HepG2 (cell line): ENCODE results near the gene ADI1. TPM values are rescaled to one million over a fixed set of nuclear protein-coding genes. Genes with fewer than 3 reads are reported as not detected.
A peak's percentile ranks its signal among the peaks of the same experiment; 100 is the strongest.

Experiments
- AGO2 ChIP-seq: fragments of 200-400 bp; formaldehyde crosslinking; optimal IDR thresholded peaks from 2 replicates; pipeline ENCODE3; 2017; ENCODE audit warnings: mild to moderate bottlenecking, low read depth, low read length, moderate library complexity
- BHLHE40 ChIP-seq: IDR thresholded peaks from 2 replicates; pipeline ENCODE4 v1.6.1; 2011; ENCODE audit warnings: low read length, improper control_type of control experiment
- HIVEP1 ChIP-seq: sonication (generic); formaldehyde crosslinking; IDR thresholded peaks from 2 replicates; pipeline ENCODE4 v1.4.0; 2020; ENCODE audit warnings: mild to moderate bottlenecking, missing genetic modification reagents
- KDM1A ChIP-seq: IDR thresholded peaks from 2 replicates; pipeline ENCODE4 v1.6.1; 2016; ENCODE audit warnings: missing compliant biosample characterization
- PHF21A ChIP-seq: sonication (generic); formaldehyde crosslinking; IDR thresholded peaks from 2 replicates; pipeline ENCODE4 v1.5.0; 2020; ENCODE audit warnings: mild to moderate bottlenecking, missing genetic modification reagents
- RFXAP ChIP-seq: sonication (generic); formaldehyde crosslinking; IDR thresholded peaks from 2 replicates; pipeline ENCODE4 v1.4.0; 2020; ENCODE audit warnings: missing genetic modification reagents, borderline replicate concordance
- TAF1 ChIP-seq: sonication (generic); formaldehyde crosslinking; IDR thresholded peaks from 2 replicates; pipeline ENCODE4 v1.4.0; 2020; ENCODE audit warnings: missing genetic modification reagents
- TARDBP ChIP-seq: sonication (generic); formaldehyde crosslinking; IDR thresholded peaks from 2 replicates; pipeline ENCODE4 v1.8.0; 2022; ENCODE audit warnings: mild to moderate bottlenecking, missing genetic modification reagents
- TCF12 ChIP-seq, 2 experiments: fragments of 450-650 bp in 1 of 2; sonication (generic) in 1 of 2; formaldehyde crosslinking in 1 of 2; IDR thresholded peaks; 2 replicates each; pipeline versions ENCODE4 v1.6.1 to v1.8.0; 2017 to 2022; ENCODE audit warnings: antibody characterized with exemption in 1 of 2, mild to moderate bottlenecking in 1 of 2, missing genetic modification reagents in 1 of 2, moderate library complexity in 1 of 2
- ZBTB7B ChIP-seq: sonication (generic); formaldehyde crosslinking; IDR thresholded peaks from 2 replicates; pipeline ENCODE4 v1.4.0; 2020; ENCODE audit warnings: missing genetic modification reagents
- ZNF17 ChIP-seq: sonication (generic); formaldehyde crosslinking; IDR thresholded peaks from 2 replicates; pipeline ENCODE4 v1.5.0; 2020; ENCODE audit warnings: mild to moderate bottlenecking, missing genetic modification reagents
- ZNF337 ChIP-seq: sonication (generic); formaldehyde crosslinking; IDR thresholded peaks from 2 replicates; pipeline ENCODE4 v1.5.1; 2020; ENCODE audit warnings: missing genetic modification reagents, low read depth, mild to moderate bottlenecking, borderline replicate concordance
- ZNF383 ChIP-seq: sonication (generic); formaldehyde crosslinking; IDR thresholded peaks from 2 replicates; pipeline ENCODE4 v1.4.0; 2020; ENCODE audit warnings: missing genetic modification reagents, mild to moderate bottlenecking, borderline replicate concordance
- ZNF414 ChIP-seq: sonication (generic); formaldehyde crosslinking; IDR thresholded peaks from 2 replicates; pipeline ENCODE4 v1.5.0; 2020; ENCODE audit warnings: missing genetic modification reagents
- ZNF430 ChIP-seq: sonication (generic); formaldehyde crosslinking; IDR thresholded peaks from 2 replicates; pipeline ENCODE4 v1.9.0; 2021; ENCODE audit warnings: mild to moderate bottlenecking, missing genetic modification reagents
- ZNF678 ChIP-seq: sonication (generic); formaldehyde crosslinking; IDR thresholded peaks from 2 replicates; pipeline ENCODE4 v1.4.0; 2020; ENCODE audit warnings: mild to moderate bottlenecking, missing genetic modification reagents
- ZNF704 ChIP-seq: sonication (generic); formaldehyde crosslinking; IDR thresholded peaks from 2 replicates; pipeline ENCODE4 v1.8.1; 2023; ENCODE audit warnings: mild to moderate bottlenecking, inconsistent platforms, moderate library complexity, missing genetic modification reagents, borderline replicate concordance
- ZNF775 ChIP-seq: sonication (generic); formaldehyde crosslinking; IDR thresholded peaks from 2 replicates; pipeline ENCODE4 v1.4.0; 2020; ENCODE audit warnings: missing genetic modification reagents, mild to moderate bottlenecking, moderate library complexity, borderline replicate concordance
- polyA plus RNA-seq, 8 experiments: library from polyadenylated mRNA; depleted of rRNA in 3 of 8; stranded (reverse) in 7 of 8; unstranded in 1 of 8; fragments of >200 nt; fragmentation: Illumina TruSeq in 4 of 8; extraction: Trizol in 4 of 8; gene quantifications; 2 replicates each; pipeline versions ENCODE4 v1.2.1 to v1.2.3, GENCODE V29; 2011 to 2016; ENCODE audit warnings: low read depth in 4 of 8, missing spikeins in 1 of 8, mixed read lengths in 1 of 8; ENCODE audit not compliant: insufficient read depth in 1 of 8
- total RNA-seq, 5 experiments: library from RNA; depleted of rRNA; stranded (reverse); fragments of >200 nt; fragmentation: Illumina TruSeq; extraction: Trizol; gene quantifications; 2 replicates each; pipeline ENCODE4 v1.2.3, GENCODE V29; 2016; ENCODE audit warnings: low read depth in 1 of 5
- TF ChIP-seq, protein P1 (sequence below), 2 experiments: sonication (generic) in 1 of 2; formaldehyde crosslinking in 1 of 2; IDR thresholded peaks; 2 replicates each; pipeline versions ENCODE4 v1.5.1 to v1.6.1; 2011 to 2020; ENCODE audit warnings: borderline replicate concordance in 1 of 2, low read depth in 1 of 2, low read length in 1 of 2, mild to moderate bottlenecking in 1 of 2, missing genetic modification reagents in 1 of 2, moderate library complexity in 1 of 2
- TF ChIP-seq, protein P2 (sequence below): IDR thresholded peaks from 2 replicates; pipeline ENCODE4 v1.6.1; 2016; ENCODE audit warnings: mild to moderate bottlenecking, missing biosample characterization, missing genetic modification reagents
- TF ChIP-seq, protein P3 (sequence below): sonication (generic); formaldehyde crosslinking; IDR thresholded peaks from 2 replicates; pipeline ENCODE4 v1.8.1; 2022; ENCODE audit warnings: mild to moderate bottlenecking, missing genetic modification reagents

The ADI1 gene
- total and polyA plus RNA-seq, 2 of the 13 experiments (the other 11 are each of a cell fraction or from before 2014, with no cell fraction given) = 28.7 to 123 TPM

GRCh38 chr2:3488061-3488531 is 31.2 kb downstream of the ADI1 start (continued):
- TF ChIP-seq, protein P1, sequence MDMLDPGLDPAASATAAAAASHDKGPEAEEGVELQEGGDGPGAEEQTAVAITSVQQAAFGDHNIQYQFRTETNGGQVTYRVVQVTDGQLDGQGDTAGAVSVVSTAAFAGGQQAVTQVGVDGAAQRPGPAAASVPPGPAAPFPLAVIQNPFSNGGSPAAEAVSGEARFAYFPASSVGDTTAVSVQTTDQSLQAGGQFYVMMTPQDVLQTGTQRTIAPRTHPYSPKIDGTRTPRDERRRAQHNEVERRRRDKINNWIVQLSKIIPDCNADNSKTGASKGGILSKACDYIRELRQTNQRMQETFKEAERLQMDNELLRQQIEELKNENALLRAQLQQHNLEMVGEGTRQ (IDR thresholded peaks at IDR 0.05; ENCODE audit: low read depth, low read length) = no peak
- TF ChIP-seq, protein P1 (CRISPR knock-in tag; IDR thresholded peaks at IDR 0.05; ENCODE audit: borderline replicate concordance) = no peak
- TF ChIP-seq ZNF678 (no peak), ZNF775 (no peak), TCF12 (IDR thresholded peaks at IDR 0.05) (no peak), TCF12 (CRISPR knock-in tag; IDR thresholded peaks at IDR 0.05) (no peak), ZNF704 (CRISPR knock-in tag) (no peak), TARDBP (CRISPR knock-in tag) (no peak), ZNF337 (CRISPR knock-in tag) (no peak), TAF1 (CRISPR knock-in tag) (no peak), AGO2 (no peak), ZNF17 (CRISPR knock-in tag) (no peak), ZNF430 (0 out of 2 replicates have a peak, but pooled peaks have one; percentile 27), KDM1A (CRISPR knock-in tag) (no peak), ZBTB7B (CRISPR knock-in tag) (0 out of 2 replicates have a peak, but pooled peaks have one; percentile 33), ZNF414 (no peak), ZNF383 (no peak), HIVEP1 (no peak), PHF21A (CRISPR knock-in tag) (no peak), BHLHE40 (no peak), RFXAP (CRISPR knock-in tag) (no peak)
- TF ChIP-seq, protein P2, sequence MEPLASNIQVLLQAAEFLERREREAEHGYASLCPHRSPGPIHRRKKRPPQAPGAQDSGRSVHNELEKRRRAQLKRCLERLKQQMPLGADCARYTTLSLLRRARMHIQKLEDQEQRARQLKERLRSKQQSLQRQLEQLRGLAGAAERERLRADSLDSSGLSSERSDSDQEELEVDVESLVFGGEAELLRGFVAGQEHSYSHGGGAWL = no peak
- TF ChIP-seq, protein P3, sequence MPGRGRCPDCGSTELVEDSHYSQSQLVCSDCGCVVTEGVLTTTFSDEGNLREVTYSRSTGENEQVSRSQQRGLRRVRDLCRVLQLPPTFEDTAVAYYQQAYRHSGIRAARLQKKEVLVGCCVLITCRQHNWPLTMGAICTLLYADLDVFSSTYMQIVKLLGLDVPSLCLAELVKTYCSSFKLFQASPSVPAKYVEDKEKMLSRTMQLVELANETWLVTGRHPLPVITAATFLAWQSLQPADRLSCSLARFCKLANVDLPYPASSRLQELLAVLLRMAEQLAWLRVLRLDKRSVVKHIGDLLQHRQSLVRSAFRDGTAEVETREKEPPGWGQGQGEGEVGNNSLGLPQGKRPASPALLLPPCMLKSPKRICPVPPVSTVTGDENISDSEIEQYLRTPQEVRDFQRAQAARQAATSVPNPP (CRISPR knock-in tag) = no peak
